ENCODE measurements around the gene HOXD1.

DNA sequence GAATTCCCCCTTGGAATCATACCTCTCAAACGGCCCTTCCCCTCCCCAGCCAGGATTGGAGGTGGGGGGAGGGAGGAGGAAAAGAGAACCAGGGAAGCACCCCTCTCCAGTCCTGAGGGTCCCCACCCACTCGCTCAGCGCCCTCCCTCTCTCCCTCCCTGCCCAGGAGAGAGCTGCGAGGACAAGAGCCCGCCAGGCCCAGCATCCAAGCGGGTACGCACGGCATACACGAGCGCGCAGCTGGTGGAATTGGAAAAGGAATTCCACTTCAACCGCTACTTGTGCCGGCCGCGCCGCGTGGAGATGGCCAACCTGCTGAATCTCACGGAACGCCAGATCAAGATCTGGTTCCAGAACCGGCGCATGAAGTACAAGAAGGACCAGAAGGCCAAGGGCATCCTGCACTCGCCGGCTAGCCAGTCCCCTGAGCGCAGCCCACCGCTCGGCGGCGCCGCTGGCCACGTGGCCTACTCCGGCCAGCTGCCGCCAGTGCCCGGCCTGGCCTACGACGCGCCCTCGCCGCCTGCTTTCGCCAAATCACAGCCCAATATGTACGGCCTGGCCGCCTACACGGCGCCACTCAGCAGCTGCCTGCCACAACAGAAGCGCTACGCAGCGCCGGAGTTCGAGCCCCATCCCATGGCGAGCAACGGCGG is 17.0 kb upstream of the HOXD1 start:
- TF ChIP-seq, protein P1, sequence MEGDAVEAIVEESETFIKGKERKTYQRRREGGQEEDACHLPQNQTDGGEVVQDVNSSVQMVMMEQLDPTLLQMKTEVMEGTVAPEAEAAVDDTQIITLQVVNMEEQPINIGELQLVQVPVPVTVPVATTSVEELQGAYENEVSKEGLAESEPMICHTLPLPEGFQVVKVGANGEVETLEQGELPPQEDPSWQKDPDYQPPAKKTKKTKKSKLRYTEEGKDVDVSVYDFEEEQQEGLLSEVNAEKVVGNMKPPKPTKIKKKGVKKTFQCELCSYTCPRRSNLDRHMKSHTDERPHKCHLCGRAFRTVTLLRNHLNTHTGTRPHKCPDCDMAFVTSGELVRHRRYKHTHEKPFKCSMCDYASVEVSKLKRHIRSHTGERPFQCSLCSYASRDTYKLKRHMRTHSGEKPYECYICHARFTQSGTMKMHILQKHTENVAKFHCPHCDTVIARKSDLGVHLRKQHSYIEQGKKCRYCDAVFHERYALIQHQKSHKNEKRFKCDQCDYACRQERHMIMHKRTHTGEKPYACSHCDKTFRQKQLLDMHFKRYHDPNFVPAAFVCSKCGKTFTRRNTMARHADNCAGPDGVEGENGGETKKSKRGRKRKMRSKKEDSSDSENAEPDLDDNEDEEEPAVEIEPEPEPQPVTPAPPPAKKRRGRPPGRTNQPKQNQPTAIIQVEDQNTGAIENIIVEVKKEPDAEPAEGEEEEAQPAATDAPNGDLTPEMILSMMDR (IDR thresholded peaks at IDR 0.05; ENCODE audit: insufficient read depth, low read length, poor library complexity, severe bottlenecking): no peak
- no peak for TF ChIP-seq EZH2phosphoT487 (conservative IDR thresholded peaks at IDR 0.05; ENCODE audit: low read length)

All from SU-DHL-6 (cell line).